ENCODE results near the gene MAT1A.
"Not testable (repeated sequence)": the region's sequence is repeated elsewhere in the genome, so short reads cannot be mapped to it uniquely, and the experiment has no call there.

GRCh38 chr10:80234331-80235235 is 54.9 kb downstream of the MAT1A start:
- TF ChIP-seq POLR2A, CTCF (IDR thresholded peaks at IDR 0.05): not testable (repeated sequence)
